Measurements from ENCODE around the gene CBX2. TPM values are rescaled to one million over a fixed set of nuclear protein-coding genes. Genes with fewer than 3 reads are reported as not detected.

CBX2 gene
- polyA plus RNA-seq, 1 of the 3 experiments (the other 2 are of a cell fraction), result 22.4 TPM

- Histone ChIP-seq H3K9ac (no peak overlapping the region), H3F3A (replicated peaks; ENCODE audit: insufficient read depth) (peaks cover 16% of the 10 kb centered on the region), H3K36me3 (replicated peaks in 1 of 2; ENCODE audit: control insufficient read depth in 1 of 2, insufficient read depth in 2 of 2, low read length in 1 of 2) (no peaks in the 10 kb centered on the region), H2AFZ (ENCODE audit: low read depth) (no peak overlapping the region), H3K4me1 (ENCODE audit: control insufficient read depth in 1 of 2, insufficient read depth in 2 of 2, low read depth in 1 of 2, low read length in 1 of 2) (peaks cover 0 to 6% of the 10 kb centered on the region in 2 experiments; a peak in 1 of 4 replicates), H3K4me3 (ENCODE audit: low read depth in 2 of 2, low read length in 1 of 2) (no peak overlapping the region), H3K4me2 (no peak overlapping the region), H3K9me3 (no peaks in the 10 kb centered on the region), H3K27me3 (ENCODE audit: insufficient read depth) (peaks cover 22% of the 10 kb centered on the region), H3K79me2 (ENCODE audit: insufficient read depth) (no peaks in the 10 kb centered on the region), H3K27ac (ENCODE audit: low read depth in 2 of 2, low read length in 1 of 2) (no peak overlapping the region), H3K9me2 (no peaks in the 10 kb centered on the region), H4K20me1 (ENCODE audit: insufficient read depth) (no peaks in the 10 kb centered on the region)
- TF ChIP-seq SMC3 (IDR thresholded peaks at IDR 0.05; ENCODE audit: low read depth, low read length) (no peak), EP300 (IDR thresholded peaks at IDR 0.05; ENCODE audit: borderline replicate concordance in 1 of 2, low read depth in 1 of 2, low read length in 1 of 2) (no peak), MXI1 (IDR thresholded peaks at IDR 0.05; ENCODE audit: low read depth, low read length) (no peak), FOXM1 (IDR thresholded peaks at IDR 0.05; ENCODE audit: low read depth) (no peak), FOSL2 (IDR thresholded peaks at IDR 0.05; ENCODE audit: borderline replicate concordance, low read depth) (peak; percentile 43; the same call in 1 of the 2 replicates), TEAD4 (IDR thresholded peaks at IDR 0.05; ENCODE audit: borderline replicate concordance, insufficient read depth) (no peak)
- TF ChIP-seq, protein P1, sequence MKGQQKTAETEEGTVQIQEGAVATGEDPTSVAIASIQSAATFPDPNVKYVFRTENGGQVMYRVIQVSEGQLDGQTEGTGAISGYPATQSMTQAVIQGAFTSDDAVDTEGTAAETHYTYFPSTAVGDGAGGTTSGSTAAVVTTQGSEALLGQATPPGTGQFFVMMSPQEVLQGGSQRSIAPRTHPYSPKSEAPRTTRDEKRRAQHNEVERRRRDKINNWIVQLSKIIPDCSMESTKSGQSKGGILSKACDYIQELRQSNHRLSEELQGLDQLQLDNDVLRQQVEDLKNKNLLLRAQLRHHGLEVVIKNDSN (IDR thresholded peaks at IDR 0.05; ENCODE audit: borderline replicate concordance, low read depth), result peak; percentile 66; the same call in 1 of the 2 replicates
- ChIA-PET CTCF (interaction anchor here (1.3 to 1.7 kb wide), 5 partner anchors 9 to 86 kb away, joined by 3 to 13 read pairs (median 5); partner anchors contain the start of gene CBX2), POLR2A (no interaction called here)
- DNase-seq, result no peak
- WGBS (ENCODE audit: low lambda C conversion rate), result 33% methylated on average over 3 of the region's 3 CpGs
Measured at GRCh38 chr17:79749156-79749815, 28.7 kb upstream of the CBX2 start.

- Histone ChIP-seq H3K9me2 (no peaks in the 10 kb centered on the region), H3K36me3 (replicated peaks in 1 of 2; ENCODE audit: control insufficient read depth in 1 of 2, insufficient read depth in 2 of 2, low read length in 1 of 2) (no peaks in the 10 kb centered on the region), H4K20me1 (ENCODE audit: insufficient read depth) (no peaks in the 10 kb centered on the region), H3K4me1 (ENCODE audit: control insufficient read depth in 1 of 2, insufficient read depth in 2 of 2, low read depth in 1 of 2, low read length in 1 of 2) (peaks cover 0 to 6% of the 10 kb centered on the region in 2 experiments; a peak in 1 of 4 replicates), H3K9ac (no peak overlapping the region), H3K4me3 (ENCODE audit: low read depth in 2 of 2, low read length in 1 of 2) (no peak overlapping the region), H3K9me3 (no peaks in the 10 kb centered on the region), H3K4me2 (no peak overlapping the region), H3K79me2 (ENCODE audit: insufficient read depth) (no peaks in the 10 kb centered on the region), H2AFZ (ENCODE audit: low read depth) (no peak overlapping the region), H3K27me3 (ENCODE audit: insufficient read depth) (peaks cover 22% of the 10 kb centered on the region), H3F3A (replicated peaks; ENCODE audit: insufficient read depth) (peaks cover 16% of the 10 kb centered on the region), H3K27ac (ENCODE audit: low read depth in 2 of 2, low read length in 1 of 2) (no peak overlapping the region)
- CTCF ChIA-PET, result interaction anchor here (0.7 to 1.7 kb wide), 6 partner anchors 9 to 113 kb away, joined by 3 to 13 read pairs (median 4); partner anchors contain the start of gene CBX2
- POLR2A ChIA-PET, result no interaction called here
- WGBS (ENCODE audit: low lambda C conversion rate), result 76% methylated on average over 3 of the region's 3 CpGs
- DNase-seq, result no peak
- TF ChIP-seq, protein P1 (IDR thresholded peaks at IDR 0.05; ENCODE audit: borderline replicate concordance, low read depth), result no peak
- no peak for TF ChIP-seq JUND (IDR thresholded peaks at IDR 0.05)
- TF ChIP-seq NFIC (IDR thresholded peaks at IDR 0.05; ENCODE audit: borderline replicate concordance), result no peak
- TF ChIP-seq ELF1 (IDR thresholded peaks at IDR 0.05), result no peak
- TF ChIP-seq EP300 (IDR thresholded peaks at IDR 0.05; ENCODE audit: borderline replicate concordance in 1 of 2, low read depth in 1 of 2, low read length in 1 of 2), result no peak
- TF ChIP-seq NRF1 (IDR thresholded peaks at IDR 0.05; ENCODE audit: low read depth, low read length), result no peak
- no peak for TF ChIP-seq CHD2 (IDR thresholded peaks at IDR 0.05; ENCODE audit: low read length, partially characterized antibody)
- no peak for TF ChIP-seq IRF3 (IDR thresholded peaks at IDR 0.05; ENCODE audit: low read depth, low read length)
- TF ChIP-seq FOXJ3 (CRISPR knock-in tag; IDR thresholded peaks at IDR 0.05), result no peak
- no peak for TF ChIP-seq RCOR1 (IDR thresholded peaks at IDR 0.05; ENCODE audit: low read length)
Measured at GRCh38 chr17:79749958-79750357, 28.0 kb upstream of the CBX2 start.

Measured in SK-N-SH (cell line).